GM12873 (cell line): Measurements from ENCODE around the gene EPC1.

ENCODE experiments used
- CTCF ChIP-seq: IDR thresholded peaks from 2 replicates; pipeline ENCODE4 v1.5.1; 2012; ENCODE audit warnings: low read depth, mild to moderate bottlenecking, moderate library complexity, low read length, control low read depth; ENCODE audit not compliant: insufficient read depth; ENCODE audit errors: missing control alignments

The EPC1 gene

GRCh38 chr10:32299354-32299980 lies 47.5 kb downstream of the EPC1 start:
- TF ChIP-seq CTCF, result no peak

DNA sequence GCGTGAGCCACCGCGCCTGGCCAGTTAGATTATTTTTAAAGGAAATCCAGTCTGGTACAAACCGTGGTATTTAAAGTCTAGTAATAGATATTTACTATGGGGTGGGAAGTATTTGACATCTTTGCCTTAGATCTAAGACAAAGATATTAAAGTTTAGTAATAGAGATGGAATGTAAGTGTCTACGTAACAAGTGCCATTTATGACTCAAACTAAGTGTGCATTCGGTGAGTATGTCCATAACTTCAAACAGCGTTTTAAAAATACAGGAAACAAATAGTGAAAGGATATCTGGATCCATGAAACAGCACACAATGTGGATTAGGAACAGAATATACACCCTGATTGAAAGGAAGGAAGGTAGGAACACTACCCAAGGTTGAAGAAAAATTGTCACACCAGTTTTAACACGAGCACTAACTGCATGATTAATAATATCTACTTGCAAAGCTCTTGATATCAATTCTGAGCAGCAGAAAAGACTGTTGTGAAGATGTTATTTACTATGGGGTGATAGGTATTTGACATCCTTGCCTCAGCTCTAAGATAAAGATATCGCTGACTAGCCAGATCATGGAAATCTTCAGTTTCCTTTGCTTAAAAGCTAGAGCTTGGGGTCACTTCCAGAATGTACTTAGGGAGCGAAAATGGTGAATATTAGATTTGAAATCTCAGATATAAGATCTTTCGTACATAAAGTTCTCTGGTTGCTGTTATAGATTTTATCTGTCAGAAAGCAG lies 48.7 kb downstream of the EPC1 start:
- no peak for TF ChIP-seq CTCF

- no peak for TF ChIP-seq CTCF
These were observed 51.9 kb downstream of the EPC1 start for GRCh38 chr10:32295027-32295426.

DNA sequence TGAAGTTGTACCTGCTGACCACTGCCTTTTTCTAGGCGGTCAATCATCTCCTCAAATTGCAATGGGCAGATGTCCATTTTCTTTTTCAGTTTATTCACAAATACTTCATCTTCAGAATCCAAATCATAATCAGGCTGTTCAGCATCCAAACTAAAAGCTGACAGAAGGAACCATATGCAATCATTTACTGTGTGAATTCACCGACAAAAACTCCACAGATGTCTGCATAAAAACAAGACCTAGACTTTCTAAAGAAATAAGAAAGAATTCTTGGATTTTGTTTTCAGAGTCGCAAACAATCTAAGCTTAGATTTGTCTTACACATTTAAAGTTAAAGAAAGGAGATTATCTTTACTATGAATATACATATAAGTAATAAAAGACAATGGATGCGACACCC lies 53.4 kb downstream of the EPC1 start:
- TF ChIP-seq CTCF, result no peak

DNA sequence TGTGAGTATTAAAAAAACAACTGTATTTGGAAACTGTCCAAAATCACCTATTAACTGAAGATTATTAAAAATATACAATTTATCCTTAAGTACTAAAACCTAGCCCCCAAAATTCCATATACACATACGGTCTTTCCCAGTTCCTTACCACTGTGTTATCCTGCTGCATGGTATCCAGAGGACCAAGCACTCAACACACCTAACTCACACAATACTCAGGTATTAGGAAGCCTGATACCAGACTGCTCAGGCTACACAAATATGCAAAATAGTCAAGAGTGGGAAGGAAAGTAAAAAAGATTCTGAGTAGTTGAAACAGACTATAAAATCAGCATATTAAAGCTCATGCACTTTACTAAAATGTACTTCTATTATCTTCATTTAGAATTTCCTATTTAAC lies 67.2 kb downstream of the EPC1 start:
- no peak for TF ChIP-seq CTCF

DNA sequence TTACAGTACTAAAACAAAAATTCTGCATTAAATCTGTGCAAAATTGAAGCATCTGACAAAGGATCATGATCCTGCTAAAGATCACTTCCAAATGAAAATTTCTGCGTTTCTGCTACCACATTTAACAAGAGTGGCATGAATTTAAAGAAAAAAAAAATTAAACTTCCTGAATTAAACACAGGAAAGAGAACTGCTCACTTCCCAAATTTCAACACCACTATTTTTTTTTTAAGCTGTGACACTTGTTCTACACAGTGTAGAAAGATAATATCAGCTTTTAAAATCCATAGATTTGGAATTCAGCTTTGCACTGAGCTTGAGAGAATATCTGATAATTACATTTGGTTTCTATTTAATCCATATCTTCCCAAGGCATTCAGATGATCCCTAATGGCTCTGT lies 73.6 kb downstream of the EPC1 start:
- no peak for TF ChIP-seq CTCF

GRCh38 chr10:32271617-32272016 lies 75.3 kb downstream of the EPC1 start:
- TF ChIP-seq CTCF, result no peak
